NCI-H1436 (cell line): Measurements from ENCODE around the gene LAMA3.

ENCODE experiments used
- DNase-seq: peaks from one replicate; lab custom pipeline; 2025; lab: John Stamatoyannopoulos, UW

The LAMA3 gene

DNA sequence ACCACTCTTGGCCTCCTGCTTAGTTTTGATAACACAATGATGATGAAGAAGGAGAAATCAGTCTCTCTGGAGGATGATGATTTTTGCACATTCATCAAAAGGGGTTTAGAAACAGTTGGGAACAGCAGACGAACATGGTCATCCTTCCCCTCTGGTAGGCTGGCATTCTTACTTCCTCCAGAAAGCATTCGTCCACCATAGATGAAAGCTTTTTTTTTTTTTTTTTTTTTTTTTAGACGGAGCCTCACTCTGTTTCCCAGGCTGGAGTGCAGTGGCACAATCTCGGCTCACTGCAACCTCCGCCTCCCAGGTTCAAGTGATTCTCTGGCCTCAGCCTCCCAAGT, 281.8 kb downstream of the LAMA3 start:
- no peak for DNase-seq

DNA sequence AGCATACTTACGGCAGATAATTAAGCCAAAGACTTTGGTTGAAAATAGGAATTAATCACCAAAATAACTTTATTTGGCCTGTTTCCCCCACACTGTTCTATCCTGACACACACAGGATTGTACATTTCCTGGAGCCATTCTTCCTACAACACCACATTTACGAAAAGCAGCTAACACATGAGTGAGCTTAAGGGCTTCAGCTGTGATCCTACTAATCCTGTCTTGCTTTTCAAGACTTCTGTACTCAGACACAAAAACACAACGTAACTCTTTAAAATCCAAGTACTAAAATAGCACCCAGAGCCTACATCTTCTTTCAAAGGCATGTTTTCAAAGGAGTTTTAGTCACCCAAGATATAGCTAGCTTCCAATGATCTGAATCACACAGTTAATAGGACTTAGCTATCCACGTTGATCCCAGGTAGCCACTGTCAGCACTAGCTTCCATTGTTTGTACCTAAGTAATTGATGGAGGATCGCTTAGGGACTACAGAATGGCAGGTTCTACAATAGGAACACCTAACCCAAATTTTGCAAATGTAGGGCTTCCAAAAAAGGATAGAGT, 282.5 kb downstream of the LAMA3 start:
- DNase-seq: no peak

DNA sequence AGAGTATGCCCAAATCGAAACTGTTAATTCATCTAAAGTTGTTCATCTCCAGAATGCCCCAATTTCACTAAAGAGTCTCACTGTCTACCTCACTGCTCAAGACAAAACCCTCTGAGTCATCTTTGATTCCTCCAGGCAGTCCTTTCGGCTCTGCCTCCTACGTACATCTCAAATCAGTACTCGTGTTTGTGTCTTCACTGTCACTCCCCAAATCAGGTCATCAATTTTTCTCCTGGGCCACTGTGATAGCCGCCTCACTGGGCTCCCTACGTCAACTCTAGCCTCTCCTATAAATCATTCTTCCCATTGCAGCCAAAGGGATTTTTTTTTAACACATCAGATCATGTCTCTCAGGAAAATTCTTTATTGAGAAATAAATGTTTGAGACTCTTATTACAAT, 283.2 kb downstream of the LAMA3 start:
- DNase-seq: no peak

DNA sequence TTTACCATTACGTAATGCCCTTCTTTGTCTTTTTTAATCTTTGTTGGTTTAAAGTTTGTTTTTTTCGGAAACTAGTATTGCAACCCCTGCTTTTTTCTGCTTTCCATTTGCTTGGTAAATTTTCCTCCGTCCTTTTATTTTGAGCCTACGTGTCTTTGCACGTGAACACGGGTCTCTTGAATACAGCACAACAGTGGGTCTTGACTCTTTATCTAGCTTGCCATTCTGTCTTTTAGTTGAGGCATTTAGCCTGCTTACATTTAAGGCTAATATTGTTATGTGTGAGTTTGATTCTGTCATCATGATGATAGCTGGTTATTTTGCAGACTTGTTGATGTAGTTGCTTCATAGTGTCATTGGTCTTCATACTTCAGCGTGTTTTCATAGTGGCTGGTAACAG, 287.9 kb downstream of the LAMA3 start:
- no peak for DNase-seq

DNA sequence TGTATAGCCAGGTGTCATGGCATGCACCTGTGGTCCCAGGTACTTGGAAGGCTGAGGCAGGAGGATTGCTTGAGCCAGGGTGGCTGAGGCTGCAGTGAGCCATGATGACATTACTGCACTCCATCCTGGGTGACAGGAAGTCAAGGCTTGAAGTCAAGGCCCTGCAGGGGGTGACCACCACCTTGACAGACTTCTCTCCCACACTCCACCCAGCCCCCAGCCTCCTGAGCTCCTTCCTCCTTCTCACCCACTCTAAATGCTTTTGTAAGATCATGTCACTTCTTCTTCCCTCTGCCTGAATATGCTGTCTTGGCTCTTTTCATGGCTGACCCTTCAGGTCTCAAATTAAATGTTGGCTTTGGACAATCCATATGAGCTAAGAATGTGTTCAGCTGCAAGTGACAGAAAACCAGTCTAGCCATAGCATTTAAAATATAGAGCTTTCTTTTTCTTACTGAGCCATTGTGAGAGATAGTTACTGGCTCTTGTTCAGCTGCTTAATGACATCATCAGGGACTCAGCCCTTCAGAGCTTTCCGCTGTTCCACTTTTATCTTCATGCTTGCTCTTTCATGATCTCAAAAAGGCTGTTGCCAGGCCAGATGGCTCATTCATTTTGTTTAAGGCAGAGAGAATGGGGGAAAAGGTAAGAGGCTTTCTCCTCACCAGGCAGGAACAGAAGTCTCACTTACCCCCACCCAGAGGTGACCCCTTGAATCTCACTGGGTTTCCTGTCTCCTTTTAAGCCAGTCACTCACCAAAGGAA, 288.6 kb downstream of the LAMA3 start:
- no peak for DNase-seq

- DNase-seq: no peak
These were observed 292.2 kb downstream of the LAMA3 start for GRCh38 chr18:23981369-23981980.

- DNase-seq: no peak
These were observed 293.2 kb downstream of the LAMA3 start for GRCh38 chr18:23982155-23983079.

- no peak for DNase-seq
These were observed 293.9 kb downstream of the LAMA3 start for GRCh38 chr18:23983112-23983511.

- no peak for DNase-seq
These were observed 297.5 kb downstream of the LAMA3 start for GRCh38 chr18:23986600-23987359.

- DNase-seq: no peak
These were observed 301.5 kb downstream of the LAMA3 start for GRCh38 chr18:23990474-23991410.

GRCh38 chr18:23992089-23992940, 303.1 kb downstream of the LAMA3 start:
- peak; percentile 18 for DNase-seq

DNA sequence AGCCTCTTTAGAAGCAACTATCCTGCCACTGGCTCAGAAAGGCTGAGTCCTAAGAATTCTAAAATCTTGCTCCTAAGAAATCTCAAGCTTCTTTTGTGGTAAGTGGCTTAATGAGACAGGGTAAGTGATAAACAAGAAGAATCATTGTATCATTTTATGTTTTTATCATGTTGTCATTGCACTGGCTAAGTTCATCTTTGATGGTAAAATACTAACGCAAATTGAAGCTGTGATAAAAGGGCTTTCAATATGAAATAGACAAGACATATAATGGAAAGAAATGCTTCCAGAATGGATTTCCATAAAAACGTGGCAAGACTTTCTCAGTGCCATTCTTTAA, 303.7 kb downstream of the LAMA3 start:
- no peak for DNase-seq

GRCh38 chr18:23994361-23994902, 305.2 kb downstream of the LAMA3 start:
- DNase-seq: peak; percentile 91

- no peak for DNase-seq
These were observed 305.9 kb downstream of the LAMA3 start for GRCh38 chr18:23995180-23995579.

- DNase-seq: no peak
These were observed 308.8 kb downstream of the LAMA3 start for GRCh38 chr18:23998018-23998417.

DNA sequence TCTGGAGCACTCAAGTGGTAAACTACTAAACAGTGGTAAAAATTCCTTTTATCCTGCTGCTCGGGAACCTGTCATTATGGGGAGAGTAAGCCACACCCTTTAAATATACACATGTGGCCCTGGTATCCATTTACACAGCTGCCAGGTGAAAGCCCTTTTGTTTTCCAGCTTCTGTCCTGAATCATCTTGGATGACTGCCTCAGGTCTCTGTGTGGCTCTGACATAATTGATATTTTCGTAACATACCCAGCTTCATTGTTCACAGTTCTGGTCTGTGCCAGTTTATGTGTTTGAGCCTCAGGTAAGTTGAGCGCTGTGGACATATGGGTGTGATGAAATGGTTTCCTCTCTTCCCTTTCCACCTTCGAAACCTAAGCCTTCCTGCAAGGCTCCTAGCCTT, 309.6 kb downstream of the LAMA3 start:
- DNase-seq: peak; percentile 71

DNA sequence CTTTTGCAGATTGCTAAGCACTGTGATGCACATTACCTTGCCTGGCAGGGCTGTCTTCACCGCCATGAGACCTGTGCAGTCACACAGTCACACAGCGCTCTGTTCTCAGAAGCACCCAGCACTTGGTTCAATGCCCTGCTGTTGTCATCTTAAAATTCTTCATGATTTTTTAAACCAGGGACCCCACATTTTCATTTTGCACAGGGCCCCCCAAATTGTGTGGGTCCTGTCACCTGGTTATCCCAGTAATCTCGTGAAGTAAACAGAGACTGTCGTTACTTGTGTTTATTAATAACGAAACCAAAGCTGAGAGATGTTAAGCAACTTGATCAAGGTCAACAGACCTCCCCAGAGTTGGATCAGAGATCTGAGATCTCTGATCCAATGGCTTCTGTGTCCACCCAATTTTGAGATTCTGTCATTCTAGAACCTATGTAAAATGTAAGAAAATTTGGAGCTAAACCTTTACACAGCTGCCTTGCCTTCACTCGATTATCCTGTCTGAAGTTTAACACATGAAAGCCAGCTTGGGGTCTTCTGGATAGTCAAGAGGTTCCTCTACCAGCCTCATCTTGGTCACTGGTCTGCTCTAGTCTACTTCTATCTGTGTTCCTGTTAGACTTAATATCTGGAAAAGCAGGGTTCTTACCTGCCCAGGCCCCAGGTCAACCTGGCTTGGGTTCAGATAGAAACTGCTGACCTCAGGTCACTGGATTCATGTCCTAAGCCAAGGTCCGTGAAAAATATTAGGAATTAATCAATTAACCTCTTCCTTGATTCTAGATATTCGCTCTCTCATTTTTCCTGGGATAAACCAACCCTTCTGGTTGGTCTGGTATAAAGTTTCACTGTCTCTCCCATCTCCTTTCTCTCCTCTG, 311.6 kb downstream of the LAMA3 start:
- DNase-seq: no peak

DNA sequence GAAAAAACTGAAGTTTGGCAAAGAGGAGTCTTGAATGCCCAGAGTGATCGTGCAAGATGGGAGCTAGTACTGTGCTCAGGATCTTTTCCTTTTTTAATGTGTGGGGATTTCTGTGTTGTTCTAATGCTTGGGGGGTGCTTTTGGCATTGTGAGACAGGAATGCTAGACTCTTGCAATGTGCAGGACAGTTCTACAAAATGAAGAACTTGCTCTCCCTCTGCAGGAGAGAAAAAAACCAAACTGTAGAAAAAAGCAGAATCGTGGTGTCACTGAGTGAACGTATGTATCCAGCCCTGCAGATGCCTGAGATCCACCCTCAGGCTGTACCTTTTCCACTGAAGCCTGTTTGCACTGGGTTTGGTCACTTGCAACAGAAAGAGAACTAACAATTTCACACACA, 313.2 kb downstream of the LAMA3 start:
- no peak for DNase-seq

GRCh38 chr18:24003288-24003687, 314.0 kb downstream of the LAMA3 start:
- no peak for DNase-seq
